ENCODE results near the gene RAB40C.

GRCh38 chr16:673399-673991 lies 83.6 kb downstream of the RAB40C start:
- no peak for TF ChIP-seq CTCF (conservative IDR thresholded peaks at IDR 0.05 in 1 of 2, IDR thresholded peaks at IDR 0.05 in 1 of 2; ENCODE audit: extremely low read depth in 1 of 2, insufficient read depth in 1 of 2, low read depth in 1 of 2, low read length in 2 of 2)
- no peak for TF ChIP-seq EZH2 (IDR thresholded peaks at IDR 0.05; ENCODE audit: borderline replicate concordance, low read length)
